ENCODE measurements around the gene C2orf15.

Gene C2orf15

DNA sequence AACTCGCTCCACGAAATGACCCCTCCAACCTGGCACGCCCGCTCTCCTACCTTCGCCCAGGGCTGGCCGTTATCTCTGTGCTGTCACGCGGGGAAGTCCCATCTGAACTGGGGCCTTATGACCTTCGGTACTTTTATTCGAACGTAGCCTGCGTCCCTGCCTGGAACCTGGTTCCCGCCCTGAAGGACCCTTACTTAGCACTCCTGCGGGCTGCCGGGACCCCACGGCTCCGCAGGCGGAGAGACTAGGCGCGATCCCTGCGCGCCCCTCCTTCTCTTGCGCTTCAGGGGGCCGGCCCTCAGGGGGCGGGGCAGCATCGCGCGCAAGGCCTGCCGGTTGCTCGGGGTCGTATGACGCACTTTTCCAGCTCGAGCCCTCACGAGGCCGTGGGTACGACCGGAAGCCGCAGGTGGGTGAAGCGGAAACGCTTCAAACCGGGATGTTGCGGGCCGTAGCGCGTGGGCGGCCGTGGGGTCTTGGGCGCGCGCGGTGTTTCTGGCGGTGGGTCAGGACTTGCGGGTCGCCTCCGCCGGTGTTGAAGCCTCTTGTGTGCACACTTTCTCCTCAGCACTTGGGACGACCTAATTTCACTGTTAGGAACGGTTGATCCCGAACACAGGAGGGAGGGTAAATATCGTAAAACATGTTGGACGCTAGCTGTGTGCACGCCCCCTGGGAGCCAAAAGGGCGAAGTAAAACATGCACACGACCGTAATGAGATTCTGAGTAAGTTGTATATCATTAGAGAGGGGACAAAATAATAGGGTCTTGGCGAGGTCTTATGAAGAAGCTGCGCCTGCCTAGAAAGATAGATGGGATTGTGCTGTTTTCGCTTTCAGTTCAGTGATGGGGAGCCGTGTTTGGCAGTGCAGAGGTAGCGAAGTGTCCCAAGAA is 13.4 kb downstream of the C2orf15 start, which contains the start of the genes LIPT1 and TSGA10:
Gene LIPT1, plus strand, starts transcription at position 325 of the 894 bp plus-strand sequence. CDS start 6,991 bp downstream, outside the sequence.
Gene TSGA10, minus strand, starts transcription at position 300 of the 894 bp plus-strand sequence. CDS start 45,503 bp downstream, outside the sequence.
- Histone ChIP-seq H4K8ac (ENCODE audit: low read depth, low read length) (peak within 1 kb of the TSS; percentile 95), H3K27me3 (ENCODE audit: insufficient read depth, low read length, poor library complexity) (no peaks in the 10 kb centered on the region), H3K27ac (ENCODE audit: low read depth, low read length) (no peak within 1 kb of the TSS), H3K18ac (ENCODE audit: low read length) (peak within 1 kb of the TSS; percentile 35), H3K79me1 (ENCODE audit: low read length) (peaks cover 3% of the 10 kb centered on the region), H3K23ac (ENCODE audit: low read length) (no peak within 1 kb of the TSS), H3K36me3 (ENCODE audit: control insufficient read depth, insufficient read depth, low read length) (no peaks in the 10 kb centered on the region), H3K4me2 (ENCODE audit: low read length) (peak within 1 kb of the TSS; percentile 68), H3K56ac (ENCODE audit: low read length) (peak within 1 kb of the TSS; percentile 85), H3K79me2 (ENCODE audit: control insufficient read depth, insufficient read depth, low read length) (no peaks in the 10 kb centered on the region), H4K5ac (ENCODE audit: low read length) (no peak within 1 kb of the TSS), H2BK5ac (ENCODE audit: low read length) (no peak within 1 kb of the TSS), H2AK5ac (ENCODE audit: low read length) (no peak within 1 kb of the TSS), H3K4me3 (ENCODE audit: low read length) (peak within 1 kb of the TSS; percentile 59), H3K9ac (ENCODE audit: low read length) (peak within 1 kb of the TSS; percentile 77), H2BK15ac (replicated peaks; ENCODE audit: low read depth) (no peak within 1 kb of the TSS), H3K4ac (ENCODE audit: low read depth, low read length) (peak within 1 kb of the TSS; percentile 94), H2BK120ac (ENCODE audit: low read depth, low read length) (no peak within 1 kb of the TSS), H3K4me1 (ENCODE audit: control insufficient read depth, low read depth, low read length) (peaks cover 5% of the 10 kb centered on the region)
- peak; percentile 90 for DNase-seq
- no CpG with 5 or more reads among the region's 70 CpGs for WGBS (ENCODE audit: extremely low coverage, insufficient coverage, low lambda C conversion rate)

DNA sequence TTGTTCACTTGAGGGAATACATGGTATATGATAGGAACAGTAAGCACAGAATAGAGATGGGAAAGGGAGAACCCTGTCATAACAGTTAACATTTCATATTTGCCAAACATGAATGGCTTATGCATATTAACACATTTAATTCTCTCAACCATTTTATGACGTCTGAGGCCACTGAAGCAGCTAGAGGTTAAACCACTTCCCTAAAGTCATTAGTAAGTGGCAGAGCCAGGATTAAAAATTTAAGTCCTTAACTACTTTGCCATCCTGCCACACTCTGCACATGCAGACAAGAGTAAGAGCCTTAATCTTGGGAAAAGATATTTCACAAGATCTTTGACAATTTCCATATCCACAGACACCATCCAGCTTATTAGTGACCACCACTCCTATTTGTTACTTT is 15.4 kb downstream of the C2orf15 start:
- H3K27me3 ChIP-seq (ENCODE audit: insufficient read depth, low read length, poor library complexity), result no peaks in the 10 kb centered on the region
- no peak overlapping the region for H2AK5ac ChIP-seq (ENCODE audit: low read length)
- H4K8ac ChIP-seq (ENCODE audit: low read depth, low read length), result no peak overlapping the region
- no peak overlapping the region for H3K4me2 ChIP-seq (ENCODE audit: low read length)
- no peak overlapping the region for H2BK15ac ChIP-seq (replicated peaks; ENCODE audit: low read depth)
- no peak overlapping the region for H4K5ac ChIP-seq (ENCODE audit: low read length)
- H3K18ac ChIP-seq (ENCODE audit: low read length), result no peak overlapping the region
- no peak for DNase-seq
- H2BK5ac ChIP-seq (ENCODE audit: low read length), result no peak overlapping the region
- no peaks in the 10 kb centered on the region for H3K79me2 ChIP-seq (ENCODE audit: control insufficient read depth, insufficient read depth, low read length)
- no peak overlapping the region for H3K4me3 ChIP-seq (ENCODE audit: low read length)
- no peak overlapping the region for H3K23ac ChIP-seq (ENCODE audit: low read length)
- no CpG with 5 or more reads among the region's 1 CpG for WGBS (ENCODE audit: extremely low coverage, insufficient coverage, low lambda C conversion rate)
- H3K9ac ChIP-seq (ENCODE audit: low read length), result no peak overlapping the region
- H3K36me3 ChIP-seq (ENCODE audit: control insufficient read depth, insufficient read depth, low read length), result no peaks in the 10 kb centered on the region
- H2BK120ac ChIP-seq (ENCODE audit: low read depth, low read length), result no peak overlapping the region
- H3K79me1 ChIP-seq (ENCODE audit: low read length), result peaks cover 3% of the 10 kb centered on the region
- H3K27ac ChIP-seq (ENCODE audit: low read depth, low read length), result no peak overlapping the region
- peaks cover 5% of the 10 kb centered on the region for H3K4me1 ChIP-seq (ENCODE audit: control insufficient read depth, low read depth, low read length)
- no peak overlapping the region for H3K4ac ChIP-seq (ENCODE audit: low read depth, low read length)
- H3K56ac ChIP-seq (ENCODE audit: low read length), result no peak overlapping the region

DNA sequence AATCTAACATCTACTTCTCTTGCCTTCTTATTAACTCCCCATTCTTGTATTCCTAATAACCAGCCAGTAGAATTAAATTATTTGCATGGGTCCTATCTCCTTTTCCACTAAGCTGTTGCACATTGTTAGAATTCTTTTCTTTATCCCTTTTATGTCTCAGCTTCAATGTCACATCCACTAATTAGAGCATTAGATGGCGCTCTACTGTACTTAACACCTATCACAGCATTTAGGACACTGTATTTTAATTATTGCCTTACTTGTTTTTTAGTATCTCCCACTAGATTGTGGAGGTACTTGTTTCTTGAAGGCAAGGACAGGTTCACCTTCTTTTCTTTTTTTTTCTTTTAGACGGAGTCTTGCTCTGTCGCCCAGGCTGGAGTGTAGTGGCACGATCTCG is 17.1 kb downstream of the C2orf15 start:
- H2BK120ac ChIP-seq (ENCODE audit: low read depth, low read length), result no peak overlapping the region
- H3K27ac ChIP-seq (ENCODE audit: low read depth, low read length), result no peak overlapping the region
- H3K36me3 ChIP-seq (ENCODE audit: control insufficient read depth, insufficient read depth, low read length), result no peaks in the 10 kb centered on the region
- H2BK5ac ChIP-seq (ENCODE audit: low read length), result no peak overlapping the region
- DNase-seq, result peak; percentile 33
- no peaks in the 10 kb centered on the region for H3K27me3 ChIP-seq (ENCODE audit: insufficient read depth, low read length, poor library complexity)
- H3K23ac ChIP-seq (ENCODE audit: low read length), result no peak overlapping the region
- H4K8ac ChIP-seq (ENCODE audit: low read depth, low read length), result no peak overlapping the region
- H3K4me1 ChIP-seq (ENCODE audit: control insufficient read depth, low read depth, low read length), result peaks cover 5% of the 10 kb centered on the region
- H3K18ac ChIP-seq (ENCODE audit: low read length), result no peak overlapping the region
- H2AK5ac ChIP-seq (ENCODE audit: low read length), result no peak overlapping the region
- H3K79me2 ChIP-seq (ENCODE audit: control insufficient read depth, insufficient read depth, low read length), result no peaks in the 10 kb centered on the region
- H3K4ac ChIP-seq (ENCODE audit: low read depth, low read length), result no peak overlapping the region
- no peak overlapping the region for H4K5ac ChIP-seq (ENCODE audit: low read length)
- H3K9ac ChIP-seq (ENCODE audit: low read length), result no peak overlapping the region
- peaks cover 3% of the 10 kb centered on the region for H3K79me1 ChIP-seq (ENCODE audit: low read length)
- no peak overlapping the region for H2BK15ac ChIP-seq (replicated peaks; ENCODE audit: low read depth)
- H3K4me2 ChIP-seq (ENCODE audit: low read length), result no peak overlapping the region
- WGBS (ENCODE audit: extremely low coverage, insufficient coverage, low lambda C conversion rate), result no CpG with 5 or more reads among the region's 5 CpGs
- H3K4me3 ChIP-seq (ENCODE audit: low read length), result no peak overlapping the region
- no peak overlapping the region for H3K56ac ChIP-seq (ENCODE audit: low read length)

DNA sequence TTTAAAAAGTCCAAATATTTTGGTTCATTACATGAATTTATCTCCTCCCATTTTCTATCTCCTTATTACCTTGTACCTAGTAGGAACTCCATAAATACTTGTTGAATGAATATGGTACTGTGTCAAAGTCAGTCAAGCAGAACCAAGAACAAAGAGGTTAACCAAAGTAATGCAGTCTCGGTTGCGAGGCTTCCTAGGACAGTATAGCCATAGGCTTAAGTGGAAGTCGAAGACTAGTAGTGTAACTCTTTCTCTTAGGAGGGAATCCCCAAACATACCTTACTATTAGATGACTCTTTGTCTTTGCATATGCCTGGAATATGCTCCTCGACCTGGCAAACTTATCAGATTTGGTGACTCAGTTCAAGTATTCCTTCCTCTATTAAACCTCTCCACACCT is 18.1 kb downstream of the C2orf15 start:
- Histone ChIP-seq H3K36me3 (ENCODE audit: control insufficient read depth, insufficient read depth, low read length) (no peaks in the 10 kb centered on the region), H4K5ac (ENCODE audit: low read length) (no peak overlapping the region), H3K79me2 (ENCODE audit: control insufficient read depth, insufficient read depth, low read length) (no peaks in the 10 kb centered on the region), H4K8ac (ENCODE audit: low read depth, low read length) (no peak overlapping the region), H3K23ac (ENCODE audit: low read length) (no peak overlapping the region), H2AK5ac (ENCODE audit: low read length) (no peak overlapping the region), H2BK15ac (replicated peaks; ENCODE audit: low read depth) (no peak overlapping the region), H3K27ac (ENCODE audit: low read depth, low read length) (no peak overlapping the region), H2BK120ac (ENCODE audit: low read depth, low read length) (no peak overlapping the region), H3K56ac (ENCODE audit: low read length) (no peak overlapping the region), H3K4me3 (ENCODE audit: low read length) (no peak overlapping the region), H3K18ac (ENCODE audit: low read length) (no peak overlapping the region), H3K4ac (ENCODE audit: low read depth, low read length) (no peak overlapping the region), H3K27me3 (ENCODE audit: insufficient read depth, low read length, poor library complexity) (no peaks in the 10 kb centered on the region), H3K4me2 (ENCODE audit: low read length) (no peak overlapping the region), H3K4me1 (ENCODE audit: control insufficient read depth, low read depth, low read length) (peaks cover 5% of the 10 kb centered on the region), H3K79me1 (ENCODE audit: low read length) (peaks cover 3% of the 10 kb centered on the region), H3K9ac (ENCODE audit: low read length) (no peak overlapping the region), H2BK5ac (ENCODE audit: low read length) (no peak overlapping the region)
- no CpG with 5 or more reads among the region's 4 CpGs for WGBS (ENCODE audit: extremely low coverage, insufficient coverage, low lambda C conversion rate)
- no peak for DNase-seq

DNA sequence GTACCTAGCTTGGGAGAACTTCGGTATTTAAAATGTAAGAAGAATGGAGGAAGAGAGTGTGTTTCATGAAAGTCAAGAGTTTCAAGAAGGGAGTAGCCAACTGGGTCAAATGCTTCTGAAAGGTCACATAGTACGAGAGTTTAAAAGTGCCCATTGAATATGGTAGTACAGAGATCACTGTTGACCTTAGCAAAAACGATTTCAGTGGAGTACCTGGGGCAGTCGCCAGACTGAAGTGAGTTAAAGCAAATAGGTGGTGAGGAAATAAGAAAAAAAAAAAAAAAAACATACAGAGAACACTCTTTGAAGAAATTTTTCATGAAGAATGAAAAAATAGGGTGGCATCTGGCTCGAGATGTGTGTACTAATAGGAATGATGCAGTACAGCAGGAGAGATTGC is 24.7 kb downstream of the C2orf15 start:
- Histone ChIP-seq H2AK5ac (ENCODE audit: low read length) (no peak overlapping the region), H3K4me2 (ENCODE audit: low read length) (no peak overlapping the region), H3K4me3 (ENCODE audit: low read length) (no peak overlapping the region), H2BK120ac (ENCODE audit: low read depth, low read length) (no peak overlapping the region), H3K36me3 (ENCODE audit: control insufficient read depth, insufficient read depth, low read length) (no peaks in the 10 kb centered on the region), H3K4me1 (ENCODE audit: control insufficient read depth, low read depth, low read length) (no peaks in the 10 kb centered on the region), H2BK15ac (replicated peaks; ENCODE audit: low read depth) (no peak overlapping the region), H3K23ac (ENCODE audit: low read length) (no peak overlapping the region), H3K18ac (ENCODE audit: low read length) (no peak overlapping the region), H3K79me2 (ENCODE audit: control insufficient read depth, insufficient read depth, low read length) (no peaks in the 10 kb centered on the region), H3K27ac (ENCODE audit: low read depth, low read length) (no peak overlapping the region), H3K9ac (ENCODE audit: low read length) (no peak overlapping the region), H3K4ac (ENCODE audit: low read depth, low read length) (no peak overlapping the region), H2BK5ac (ENCODE audit: low read length) (no peak overlapping the region), H3K56ac (ENCODE audit: low read length) (no peak overlapping the region), H3K27me3 (ENCODE audit: insufficient read depth, low read length, poor library complexity) (no peaks in the 10 kb centered on the region), H3K79me1 (ENCODE audit: low read length) (no peaks in the 10 kb centered on the region), H4K8ac (ENCODE audit: low read depth, low read length) (no peak overlapping the region), H4K5ac (ENCODE audit: low read length) (no peak overlapping the region)
- no peak for DNase-seq
- WGBS (ENCODE audit: extremely low coverage, insufficient coverage, low lambda C conversion rate), result no CpG with 5 or more reads among the region's 5 CpGs
